ENCODE measurements around the gene MTF2.

MTF2 gene

GRCh38 chr1:93150729-93151128 lies 71.6 kb downstream of the MTF2 start:
- no peak overlapping the region for H3K4me2 ChIP-seq (ENCODE audit: low read length)
- 0 out of 2 replicates have a peak, but pooled peaks cover 3% of the 10 kb centered on the region for H3K79me2 ChIP-seq (ENCODE audit: control insufficient read depth, low read length)
- H3K27me3 ChIP-seq (ENCODE audit: control insufficient read depth, low read length), result no peaks in the 10 kb centered on the region
- no peaks in the 10 kb centered on the region for H3K9me2 ChIP-seq (replicated peaks; ENCODE audit: control insufficient read depth, low read length)
- H3K9me3 ChIP-seq (ENCODE audit: control insufficient read depth, insufficient read depth, low read length), result no peaks in the 10 kb centered on the region
- 0 out of 2 replicates have a peak, but pooled peaks cover 4% of the 10 kb centered on the region for H4K20me1 ChIP-seq (ENCODE audit: control insufficient read depth, insufficient read depth, low read depth, low read length)
- no peak overlapping the region for H3K27ac ChIP-seq (ENCODE audit: low read depth, low read length)
- peaks cover 75% of the 10 kb centered on the region for H3K36me3 ChIP-seq (ENCODE audit: control insufficient read depth, low read length)
- TF ChIP-seq EZH2phosphoT487 (IDR thresholded peaks at IDR 0.05; ENCODE audit: borderline replicate concordance, low read length) (no peak), CTCF (IDR thresholded peaks at IDR 0.05; ENCODE audit: low read depth, low read length, poor library complexity, severe bottlenecking) (no peak)
- H3F3A ChIP-seq (ENCODE audit: control insufficient read depth, insufficient read depth), result peaks cover 38% of the 10 kb centered on the region
- no peaks in the 10 kb centered on the region for H3K4me1 ChIP-seq (ENCODE audit: control insufficient read depth, low read length)
- H3K4me3 ChIP-seq (ENCODE audit: low read length), result no peak overlapping the region

- H3F3A ChIP-seq (ENCODE audit: control insufficient read depth, insufficient read depth), result peaks cover 39% of the 10 kb centered on the region
- no peaks in the 10 kb centered on the region for H3K4me1 ChIP-seq (ENCODE audit: control insufficient read depth, low read length)
- 0 out of 2 replicates have a peak, but pooled peaks cover 3% of the 10 kb centered on the region for H3K79me2 ChIP-seq (ENCODE audit: control insufficient read depth, low read length)
- no peak overlapping the region for H3K4me2 ChIP-seq (ENCODE audit: low read length)
- no peak overlapping the region for H3K4me3 ChIP-seq (ENCODE audit: low read length)
- no peaks in the 10 kb centered on the region for H3K9me2 ChIP-seq (replicated peaks; ENCODE audit: control insufficient read depth, low read length)
- no peak overlapping the region for H3K27ac ChIP-seq (ENCODE audit: low read depth, low read length)
- H3K9me3 ChIP-seq (ENCODE audit: control insufficient read depth, insufficient read depth, low read length), result no peaks in the 10 kb centered on the region
- no peak for TF ChIP-seq EZH2phosphoT487 (IDR thresholded peaks at IDR 0.05; ENCODE audit: borderline replicate concordance, low read length)
- no peak for TF ChIP-seq CTCF (IDR thresholded peaks at IDR 0.05; ENCODE audit: low read depth, low read length, poor library complexity, severe bottlenecking)
- 0 out of 2 replicates have a peak, but pooled peaks cover 4% of the 10 kb centered on the region for H4K20me1 ChIP-seq (ENCODE audit: control insufficient read depth, insufficient read depth, low read depth, low read length)
- H3K36me3 ChIP-seq (ENCODE audit: control insufficient read depth, low read length), result peaks cover 82% of the 10 kb centered on the region
- H3K27me3 ChIP-seq (ENCODE audit: control insufficient read depth, low read length), result no peaks in the 10 kb centered on the region
Measured at GRCh38 chr1:93151474-93151873, 72.4 kb downstream of the MTF2 start.

GRCh38 chr1:93152835-93153234 lies 73.8 kb downstream of the MTF2 start:
- Histone ChIP-seq H3F3A (ENCODE audit: control insufficient read depth, insufficient read depth) (peaks cover 31% of the 10 kb centered on the region), H3K36me3 (ENCODE audit: control insufficient read depth, low read length) (peaks cover 80% of the 10 kb centered on the region)

More at GRCh38 chr1:93152835-93153234, 73.8 kb downstream of the MTF2 start:
- Histone ChIP-seq H3K27ac (ENCODE audit: low read depth, low read length) (no peak overlapping the region), H3K27me3 (ENCODE audit: control insufficient read depth, low read length) (no peaks in the 10 kb centered on the region), H3K4me3 (ENCODE audit: low read length) (no peak overlapping the region), H3K9me2 (replicated peaks; ENCODE audit: control insufficient read depth, low read length) (no peaks in the 10 kb centered on the region), H3K9me3 (ENCODE audit: control insufficient read depth, insufficient read depth, low read length) (no peaks in the 10 kb centered on the region), H4K20me1 (ENCODE audit: control insufficient read depth, insufficient read depth, low read depth, low read length) (0 out of 2 replicates have a peak, but pooled peaks cover 4% of the 10 kb centered on the region), H3K4me2 (ENCODE audit: low read length) (no peak overlapping the region), H3K4me1 (ENCODE audit: control insufficient read depth, low read length) (no peaks in the 10 kb centered on the region), H3K79me2 (ENCODE audit: control insufficient read depth, low read length) (0 out of 2 replicates have a peak, but pooled peaks cover 3% of the 10 kb centered on the region)
- no peak for TF ChIP-seq CTCF (IDR thresholded peaks at IDR 0.05; ENCODE audit: low read depth, low read length, poor library complexity, severe bottlenecking)
- no peak for TF ChIP-seq EZH2phosphoT487 (IDR thresholded peaks at IDR 0.05; ENCODE audit: borderline replicate concordance, low read length)
